Left renal cortex interstitium (tissue), 4 donors: Measurements from ENCODE around the gene HSDL1. TPM values are rescaled to one million over a fixed set of nuclear protein-coding genes. Genes with fewer than 3 reads are reported as not detected.
A peak's percentile ranks its signal among the peaks of the same experiment; 100 is the strongest.

ENCODE experiments used
- DNase-seq, 4 donors: peaks; one replicate each; pipeline ENCODE4 v3.0.0-alpha.2; 2013; ENCODE audit warnings: low read depth in 4 of 4, low spot score in 2 of 4, missing footprints in 1 of 4
- polyA plus RNA-seq, 4 donors: library from polyadenylated mRNA; unstranded; fragments of 120-200 nt; gene quantifications; one replicate each; pipeline ENCODE4 v1.2.1, GENCODE V29; 2013; ENCODE audit not compliant: insufficient read length in 4 of 4

The HSDL1 gene
- polyA plus RNA-seq, 4 donors, result 44.3 to 47.8 (median 46.3) TPM

GRCh38 chr16:84084570-84085270, 60.3 kb downstream of the HSDL1 start:
- DNase-seq, result peak in 3 of 4 donors; percentile 28 to 37 (median 34)

- no peak for DNase-seq
Observed at GRCh38 chr16:84082835-84083569, 62.0 kb downstream of the HSDL1 start.

GRCh38 chr16:84082110-84082509, 62.9 kb downstream of the HSDL1 start:
- DNase-seq, result no peak

- DNase-seq, result no peak
Observed at GRCh38 chr16:84081446-84081989, 63.5 kb downstream of the HSDL1 start.

GRCh38 chr16:84080813-84081212, 64.2 kb downstream of the HSDL1 start:
- DNase-seq, result no peak

GRCh38 chr16:84080378-84080777, 64.6 kb downstream of the HSDL1 start:
- DNase-seq, result no peak

- no peak for DNase-seq
Observed at GRCh38 chr16:84079664-84080063, 65.3 kb downstream of the HSDL1 start.

GRCh38 chr16:84075376-84075775, 69.6 kb downstream of the HSDL1 start:
- no peak for DNase-seq

GRCh38 chr16:84074721-84075120, 70.3 kb downstream of the HSDL1 start:
- no peak for DNase-seq

Other genes with a start within 250 kb of the HSDL1 start
- 1 to 10 TPM; 3.9 to 5.7 (median 5.0) TPM for gene MLYCD, start 246.1 kb downstream of the HSDL1 start, polyA plus RNA-seq
- gene OSGIN1, start 191.9 kb downstream of the HSDL1 start, polyA plus RNA-seq, result under 1 TPM; 0.23 to 0.64 (median 0.45) TPM
- 1 to 10 TPM; 2.2 to 4.2 (median 3.4) TPM for gene NECAB2, start 176.9 kb downstream of the HSDL1 start, polyA plus RNA-seq
- gene SLC38A8, start 102.4 kb downstream of the HSDL1 start, polyA plus RNA-seq, result under 1 TPM in 1 of 4 donors, not detected in 3; 0.14 TPM
- 100 to 1,000 TPM; 106 to 121 (median 117) TPM for gene MBTPS1, start 28.2 kb downstream of the HSDL1 start, polyA plus RNA-seq
- 1 to 10 TPM; 2.7 to 9.0 (median 5.2) TPM for gene DNAAF1, start 131 bp upstream of the HSDL1 start, polyA plus RNA-seq
- 10 to 100 TPM; 28.1 to 70.0 (median 43.5) TPM for gene TAF1C, start 41.9 kb upstream of the HSDL1 start, polyA plus RNA-seq
- under 1 TPM in 3 of 4 donors, not detected in 1; 0.27 to 0.51 (median 0.31) TPM for gene ADAD2, start 46.0 kb upstream of the HSDL1 start, polyA plus RNA-seq
- under 1 TPM in 2 of 4 donors, not detected in 2; 0.08 to 0.10 TPM for gene KCNG4, start 94.8 kb upstream of the HSDL1 start, polyA plus RNA-seq
- gene WFDC1, start 149.7 kb upstream of the HSDL1 start, polyA plus RNA-seq, result 1 to 10 TPM; 3.1 to 4.3 (median 3.6) TPM
- gene ATP2C2, start 223.4 kb upstream of the HSDL1 start, polyA plus RNA-seq, result 1 to 10 TPM in 2 of 4 donors, under 1 TPM in 2; 0.62 to 2.2 (median 1.1) TPM